HG03457 (cell line): ENCODE measurements around the gene PLXNA4.

Source experiments
- ATAC-seq: cut with Tn5 transposase; IDR thresholded peaks from one replicate; pipeline ENCODE4 v1.9.1; 2021; ENCODE audit warnings: moderate number of reproducible peaks; ENCODE audit not compliant: unreplicated experiment

PLXNA4 gene

DNA sequence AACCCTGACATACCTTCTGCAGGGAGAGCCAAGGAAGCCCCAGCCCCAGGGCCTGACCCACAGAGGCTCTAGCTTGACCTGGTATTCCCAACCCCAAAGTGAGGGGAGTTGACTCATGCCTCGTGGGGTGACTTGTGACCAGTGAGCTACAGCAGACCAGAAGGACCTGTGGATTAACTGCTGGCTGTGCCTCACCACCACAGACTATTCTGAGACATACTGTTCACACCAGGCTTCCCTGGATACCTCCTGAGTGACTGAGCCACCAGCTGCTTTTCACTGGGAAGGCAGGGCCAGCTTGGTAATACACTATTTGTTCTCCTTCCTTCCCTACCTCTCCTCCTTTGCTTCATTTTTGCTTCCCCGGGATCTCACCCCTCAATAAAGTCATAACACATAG lies 7.3 kb downstream of the PLXNA4 start:
- ATAC-seq: no peak

DNA sequence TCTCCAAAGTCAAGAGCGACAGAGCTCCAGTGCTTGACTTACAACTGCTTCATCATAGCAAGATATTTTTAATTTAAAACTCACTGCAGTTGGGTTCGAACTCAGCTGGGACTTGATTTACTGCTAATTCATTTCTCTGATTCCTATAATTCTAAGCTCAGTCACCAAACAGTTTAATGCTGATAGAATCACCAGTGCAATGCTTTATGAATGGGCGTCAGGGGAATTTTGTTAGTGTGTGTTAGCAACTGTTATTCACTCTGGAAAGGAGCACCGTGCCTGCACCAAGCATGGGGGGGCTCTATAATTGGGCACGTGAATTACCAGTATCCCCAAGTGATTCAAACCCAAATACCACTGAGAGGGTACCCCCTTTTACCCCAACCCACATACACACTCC lies 10.4 kb downstream of the PLXNA4 start:
- no peak for ATAC-seq

DNA sequence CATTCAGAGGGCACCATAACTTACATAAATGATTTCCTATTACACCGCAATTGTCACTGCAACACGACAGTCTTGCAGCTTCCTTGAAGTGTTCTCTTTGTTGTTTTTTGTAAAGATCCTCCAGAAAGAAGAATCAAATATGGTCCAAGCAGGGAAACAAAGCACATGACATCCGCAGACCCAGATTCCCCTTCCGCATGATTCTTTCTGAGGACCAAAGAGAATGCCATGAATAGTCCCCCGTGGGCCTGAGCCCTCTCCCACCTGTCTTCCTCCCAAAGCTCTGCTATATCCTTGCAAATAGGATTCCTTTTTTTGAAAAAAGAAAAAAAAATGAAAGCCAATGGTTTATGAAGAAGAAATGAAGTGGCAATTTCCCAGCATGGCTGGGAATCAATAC lies 10.8 kb downstream of the PLXNA4 start:
- no peak for ATAC-seq

DNA sequence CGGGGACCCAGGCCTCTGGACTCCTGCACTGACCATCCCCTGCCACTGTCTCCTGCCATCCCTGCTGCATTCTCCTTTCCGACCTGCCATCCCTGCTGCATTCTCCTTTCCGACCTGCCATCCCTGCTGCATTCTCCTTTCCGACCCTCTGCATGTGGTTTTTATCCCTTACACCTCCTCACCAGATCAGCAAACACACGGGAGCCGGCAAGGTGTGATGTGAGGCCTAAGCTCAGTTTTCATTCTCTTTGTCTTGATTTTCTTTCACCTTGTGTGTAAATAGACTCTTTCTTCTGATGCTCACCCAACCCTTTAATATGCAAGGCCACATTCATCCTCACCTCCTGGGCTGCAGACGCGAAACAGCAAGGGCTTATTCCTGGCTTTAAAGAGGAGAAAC lies 11.4 kb downstream of the PLXNA4 start:
- ATAC-seq: no peak

DNA sequence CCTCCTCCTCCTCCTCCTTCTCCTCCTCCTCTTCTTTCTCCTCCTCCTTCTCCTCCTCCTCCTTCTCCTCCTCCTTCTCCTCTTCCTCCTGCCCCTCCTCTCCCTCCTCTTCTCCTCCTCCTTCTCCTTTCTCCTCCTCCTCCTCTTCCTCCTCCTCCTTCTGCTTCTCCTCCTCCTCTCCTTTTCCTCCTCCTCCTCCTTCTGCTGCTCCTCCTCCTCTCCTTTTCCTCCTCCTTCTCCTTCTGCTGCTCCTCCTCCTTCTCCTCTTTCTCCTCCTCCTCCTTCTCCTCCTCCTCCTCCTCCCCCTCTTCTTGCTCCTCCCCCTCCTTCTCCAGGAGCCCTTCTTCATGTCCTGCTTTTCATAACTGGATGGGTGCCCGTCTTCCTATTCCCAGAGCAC lies 12.2 kb downstream of the PLXNA4 start:
- ATAC-seq: no peak

DNA sequence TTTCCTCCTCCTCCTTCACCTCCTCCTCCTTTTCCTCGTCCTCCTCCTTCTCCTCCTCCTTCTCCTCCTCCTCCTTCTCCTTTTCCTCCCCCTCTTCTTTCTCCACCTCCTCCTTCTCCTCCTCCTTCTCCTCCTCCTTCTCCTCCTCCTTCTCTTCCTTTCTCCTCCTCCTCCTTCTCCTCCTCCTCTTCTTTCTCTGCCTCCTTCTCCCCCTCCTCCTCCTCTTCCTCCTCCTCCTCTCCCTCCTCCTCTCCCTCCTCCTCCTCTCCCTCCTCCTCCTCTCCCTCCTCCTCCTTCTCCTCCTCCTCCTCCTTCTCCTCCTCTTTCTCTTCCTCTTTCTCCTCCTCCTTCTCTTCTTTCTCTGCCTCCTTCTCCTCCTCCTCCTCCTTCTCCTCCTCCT lies 13.6 kb downstream of the PLXNA4 start:
- no peak for ATAC-seq

DNA sequence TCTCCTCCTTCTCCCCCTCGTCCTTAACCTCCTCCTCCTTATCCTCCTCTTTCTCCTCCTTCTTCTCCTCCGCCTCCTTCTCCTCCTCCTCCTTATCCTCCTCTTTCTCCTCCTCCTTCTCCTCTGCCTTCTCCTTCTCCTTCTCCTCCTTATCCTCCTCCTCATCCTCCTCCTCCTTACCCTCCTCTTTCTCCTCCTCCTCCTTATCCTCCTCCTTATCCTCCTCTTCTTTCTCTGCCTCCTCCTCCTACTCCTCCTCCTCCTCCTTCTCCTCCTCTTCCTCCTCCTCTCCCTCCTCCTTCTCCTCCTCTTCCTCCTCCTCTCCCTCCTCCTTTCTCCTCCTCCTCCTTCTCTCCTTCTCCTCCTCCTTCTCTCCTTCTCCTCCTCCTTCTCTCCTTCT lies 14.5 kb downstream of the PLXNA4 start:
- no peak for ATAC-seq

DNA sequence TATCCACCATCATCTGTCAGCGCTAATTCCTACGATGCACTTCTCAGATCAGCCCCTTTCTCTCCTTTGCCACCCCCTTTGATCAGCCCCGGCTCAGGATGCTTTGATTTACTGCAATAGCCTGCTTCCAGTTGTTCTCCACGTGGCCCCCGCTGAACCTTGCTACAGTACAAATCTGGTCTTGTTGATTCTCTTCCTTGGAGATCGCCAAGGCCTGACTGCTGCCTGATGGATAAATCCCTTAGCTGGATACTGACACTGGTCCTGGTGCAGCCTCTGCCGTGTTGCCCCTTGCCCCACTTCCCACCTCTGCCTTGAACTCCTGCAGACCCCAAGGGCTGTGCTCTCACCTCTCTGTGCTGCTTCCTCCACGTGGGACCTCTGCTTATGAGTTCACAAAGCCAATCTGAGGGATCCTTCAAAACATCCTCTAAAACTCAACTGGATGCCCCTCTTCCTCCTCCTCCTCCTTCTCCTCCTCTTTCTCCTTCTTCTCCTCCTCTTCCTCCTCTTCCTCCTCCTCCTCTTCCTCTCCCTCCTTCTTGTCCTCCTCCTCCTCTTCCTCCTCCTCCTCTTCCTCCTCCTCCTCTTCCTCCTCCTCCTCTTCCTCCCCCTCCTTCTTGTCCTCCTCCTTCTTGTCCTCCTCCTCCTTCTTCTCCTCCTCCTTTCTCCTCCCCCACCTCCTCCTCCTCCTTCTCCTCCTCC lies 15.3 kb downstream of the PLXNA4 start:
- ATAC-seq: no peak

DNA sequence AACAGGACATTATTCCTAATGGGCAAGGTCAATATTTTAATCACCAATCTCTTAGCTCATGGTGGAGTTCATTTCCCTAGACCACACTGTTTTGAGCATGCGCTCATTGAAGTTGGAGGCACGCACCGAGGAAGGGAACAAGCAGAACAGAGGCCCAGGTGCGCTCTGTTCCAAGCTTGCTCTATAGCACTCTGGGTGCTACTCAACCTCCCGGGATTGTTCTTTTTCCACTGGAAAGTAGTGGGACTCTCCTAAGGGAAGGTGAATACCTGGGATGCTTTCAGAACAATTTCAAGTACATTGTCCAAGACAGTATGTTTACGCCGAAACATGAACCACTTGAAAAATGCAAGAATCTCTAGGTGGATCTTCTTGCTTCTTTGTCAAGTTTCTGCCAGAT lies 16.2 kb downstream of the PLXNA4 start:
- no peak for ATAC-seq

DNA sequence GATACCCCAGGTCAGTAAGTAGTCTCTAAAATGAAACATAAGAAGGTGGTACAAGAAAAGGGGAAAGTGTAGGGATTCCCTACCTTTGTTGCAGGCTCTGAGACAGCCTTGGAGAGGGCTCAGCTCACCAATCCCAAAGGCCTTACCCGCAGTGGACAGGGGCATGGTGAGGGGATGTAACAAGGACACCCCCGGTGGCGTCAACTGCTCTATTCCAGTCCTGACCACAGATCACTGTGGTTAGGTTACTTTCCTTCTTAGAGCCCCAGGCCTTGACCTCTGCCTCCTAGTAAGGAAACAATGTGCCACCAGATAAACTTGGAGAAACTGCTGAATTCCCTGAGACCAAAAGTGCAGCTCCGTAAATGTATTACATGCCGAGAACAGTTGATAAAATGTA lies 17.5 kb downstream of the PLXNA4 start:
- ATAC-seq: no peak

DNA sequence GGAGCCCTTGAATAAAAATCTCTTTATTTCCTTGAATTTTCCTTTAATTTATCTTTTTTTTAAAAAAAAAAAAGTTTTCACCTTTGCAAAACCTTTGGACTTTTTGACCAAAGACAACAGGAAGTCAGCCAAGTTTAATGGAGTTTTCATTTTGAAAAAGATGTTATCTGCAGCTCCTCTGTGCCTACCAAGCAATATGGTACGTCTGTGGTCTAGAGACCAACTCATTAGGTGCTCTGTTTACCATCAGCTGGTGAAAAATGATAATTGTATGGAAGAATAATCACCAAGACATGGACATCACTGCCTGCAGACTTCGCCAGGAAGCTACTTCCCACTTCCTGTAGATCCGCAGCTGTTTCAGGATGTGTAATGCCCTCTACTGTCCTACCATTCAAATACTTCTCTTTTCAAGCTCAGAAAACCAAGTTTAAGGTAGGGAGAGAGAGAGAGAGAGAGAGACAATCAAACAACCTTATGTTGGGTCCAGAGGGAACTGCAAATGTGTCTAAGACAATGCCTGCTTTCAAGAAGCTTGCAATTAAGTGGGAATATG lies 18.7 kb downstream of the PLXNA4 start:
- ATAC-seq: no peak

DNA sequence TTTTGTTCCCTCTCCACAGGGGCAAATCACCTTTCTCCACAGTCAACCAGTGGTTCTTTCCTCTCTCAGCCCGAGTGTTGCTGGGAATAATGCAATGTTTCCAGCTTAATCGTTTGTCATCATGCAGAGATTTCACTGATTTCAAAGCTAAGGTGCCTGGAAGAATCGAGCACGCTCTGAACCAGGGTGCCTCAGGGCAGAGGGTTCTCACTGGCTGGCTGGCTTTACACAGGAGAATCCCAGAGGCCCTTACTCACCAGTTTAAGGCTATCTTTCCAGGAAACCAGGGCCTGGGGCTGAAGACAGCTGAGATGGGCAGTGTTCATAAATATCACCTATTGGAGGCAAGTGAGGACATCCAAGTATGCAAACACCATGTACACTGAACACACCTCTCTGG lies 21.8 kb downstream of the PLXNA4 start:
- no peak for ATAC-seq

DNA sequence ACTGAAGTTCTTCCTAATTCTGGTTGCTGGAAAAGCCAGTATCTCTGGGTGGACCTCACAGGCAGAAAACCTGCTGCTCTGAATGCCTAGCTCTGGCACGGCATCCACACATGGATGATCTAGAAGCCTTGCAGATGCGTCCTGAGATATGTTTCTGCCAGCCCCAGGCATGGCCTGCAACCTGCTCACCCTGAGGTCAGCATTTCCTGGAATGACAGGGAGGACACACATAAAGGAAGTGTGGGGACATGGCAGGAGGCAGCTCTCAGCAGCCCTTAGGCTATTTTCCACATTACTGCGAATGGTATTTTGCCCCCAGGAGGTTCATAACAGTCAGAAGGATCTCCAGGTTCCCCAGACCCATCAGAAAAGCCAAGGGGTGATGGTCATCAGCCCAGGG lies 23.2 kb downstream of the PLXNA4 start:
- no peak for ATAC-seq

DNA sequence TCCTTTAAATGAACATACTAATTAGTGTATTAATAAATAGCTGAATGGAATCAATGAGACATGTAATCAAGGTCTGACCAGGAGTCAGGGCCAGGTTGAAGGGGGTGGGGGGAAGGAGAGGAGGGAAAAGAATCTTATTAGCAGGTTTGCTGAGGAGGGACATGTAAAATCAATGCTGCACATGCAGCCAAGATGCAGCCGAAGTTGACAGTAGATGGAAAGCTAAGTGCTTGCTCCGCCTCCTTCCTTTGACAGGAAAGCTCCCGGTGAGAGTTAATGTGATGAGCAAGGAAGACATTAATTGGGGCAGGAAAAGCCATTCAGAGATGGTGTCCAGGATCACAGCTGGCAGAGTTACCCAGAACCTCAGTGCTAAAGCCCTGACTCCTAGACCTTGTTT lies 24.4 kb downstream of the PLXNA4 start:
- ATAC-seq: no peak

DNA sequence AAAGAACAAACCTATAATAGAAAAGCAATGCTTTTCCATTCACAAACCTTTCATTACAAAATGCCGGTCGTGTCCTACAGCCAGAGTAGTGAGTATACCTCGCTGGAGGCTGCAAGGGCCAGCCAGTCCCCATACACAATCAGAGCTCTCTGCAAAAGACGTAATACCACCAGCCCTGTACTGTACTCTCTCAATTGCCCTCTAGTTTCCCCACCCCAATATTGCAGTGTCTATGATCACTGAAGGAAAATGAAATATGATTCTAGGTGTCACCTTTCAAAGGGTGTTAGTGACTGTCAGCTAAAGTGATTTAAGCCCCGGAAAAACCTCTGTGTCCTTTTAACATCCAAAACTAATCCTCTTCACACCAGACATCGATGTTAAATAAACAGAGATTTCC lies 24.8 kb downstream of the PLXNA4 start:
- ATAC-seq: no peak

DNA sequence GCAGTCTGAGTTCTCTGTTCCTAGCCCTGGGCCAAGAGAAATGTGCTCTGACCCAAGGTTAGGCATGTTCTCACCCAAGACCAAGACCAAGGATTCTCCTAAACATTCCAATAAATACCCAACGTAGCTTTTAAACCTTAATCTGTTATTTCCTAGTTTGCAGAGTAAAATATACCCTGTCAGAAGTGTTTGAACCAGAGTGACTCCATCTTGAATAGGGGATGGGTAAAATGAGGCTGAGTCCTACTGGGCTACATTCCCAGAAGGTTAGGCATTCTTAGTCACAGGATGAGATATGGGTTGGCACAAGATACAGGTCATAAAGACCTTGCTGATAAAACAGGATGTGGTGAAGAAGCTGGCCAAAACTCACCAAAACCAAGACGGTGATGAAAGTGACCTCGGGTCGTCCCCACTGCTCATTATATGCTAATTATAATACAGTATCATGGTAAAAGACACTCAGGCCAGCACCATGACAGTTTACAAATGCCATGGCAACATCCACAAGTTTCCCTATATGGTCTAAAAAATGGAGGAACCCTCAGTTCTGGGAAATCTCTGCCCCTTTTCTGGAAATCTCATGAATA lies 27.7 kb downstream of the PLXNA4 start:
- no peak for ATAC-seq

DNA sequence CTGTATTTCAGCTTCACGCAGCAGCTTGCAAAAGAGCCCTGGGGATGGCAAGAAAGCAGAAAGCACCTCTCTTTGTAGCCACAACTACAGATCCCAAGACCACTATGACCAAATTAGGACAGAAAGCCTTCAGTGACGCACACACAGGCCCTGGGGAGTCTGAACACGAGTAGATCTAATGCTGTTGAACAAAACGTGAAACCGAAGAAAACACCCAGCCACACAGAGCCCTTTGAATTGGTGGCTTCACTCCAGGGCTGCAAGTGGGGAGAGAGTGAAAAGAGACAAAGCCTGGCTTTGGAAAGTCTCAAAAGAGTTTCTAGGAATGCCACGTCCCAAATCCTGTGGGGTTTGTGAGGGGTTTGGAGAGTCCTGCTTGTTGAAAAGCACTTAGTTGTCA lies 28.4 kb downstream of the PLXNA4 start:
- no peak for ATAC-seq

DNA sequence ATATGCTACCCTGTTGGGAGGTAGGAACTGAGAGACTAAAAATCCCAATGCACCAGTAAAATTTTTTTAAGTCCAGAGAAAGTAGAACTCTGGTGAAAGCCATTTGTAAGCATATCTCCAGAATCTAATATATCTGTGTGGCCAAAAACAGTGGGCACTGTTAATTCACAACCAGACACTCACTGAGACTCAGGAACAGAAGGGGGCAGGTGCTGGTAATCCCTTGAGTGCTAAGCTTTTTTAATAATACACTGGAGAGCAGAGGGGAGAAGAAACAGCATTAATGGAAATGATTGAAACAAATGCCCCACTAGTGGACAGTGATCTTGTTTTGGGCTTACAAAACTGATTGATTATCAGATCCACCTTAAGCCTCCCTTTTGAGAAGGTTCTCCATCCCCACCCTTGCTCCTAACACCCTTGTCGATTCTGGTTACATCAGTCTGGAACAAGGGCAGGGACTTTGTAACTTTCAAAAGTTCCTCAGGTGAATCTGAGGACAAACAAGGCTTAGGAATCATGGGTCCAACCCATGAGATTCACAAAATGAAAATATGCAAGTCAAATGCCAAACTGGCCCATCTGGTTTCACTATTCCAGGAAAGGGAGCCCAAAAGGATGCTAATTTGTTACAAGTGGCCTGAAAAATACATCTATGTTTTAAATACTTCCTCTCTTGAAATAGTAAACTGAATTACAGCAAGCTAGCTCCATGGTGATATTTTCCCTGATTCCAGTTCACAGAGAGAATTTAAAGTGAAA lies 29.7 kb downstream of the PLXNA4 start:
- no peak for ATAC-seq

DNA sequence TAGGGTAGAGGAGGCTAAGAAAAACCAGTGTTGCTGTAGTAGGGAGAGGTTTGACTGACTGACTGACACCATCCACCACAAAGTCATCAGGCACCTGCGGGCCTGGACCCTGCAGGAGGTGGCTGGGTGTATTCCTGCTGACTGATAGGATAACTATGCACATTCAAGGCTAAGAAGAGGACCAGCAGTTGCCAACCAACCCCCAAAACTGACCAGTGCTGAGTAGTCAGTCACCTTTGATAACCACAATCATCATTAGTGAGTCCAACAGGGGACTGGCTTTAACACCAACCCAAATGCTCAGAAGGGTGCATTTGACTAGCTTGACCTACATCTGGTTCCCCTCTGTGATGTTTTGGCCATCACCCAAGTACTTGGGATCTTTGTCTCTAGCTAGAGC lies 30.5 kb downstream of the PLXNA4 start:
- ATAC-seq: no peak

DNA sequence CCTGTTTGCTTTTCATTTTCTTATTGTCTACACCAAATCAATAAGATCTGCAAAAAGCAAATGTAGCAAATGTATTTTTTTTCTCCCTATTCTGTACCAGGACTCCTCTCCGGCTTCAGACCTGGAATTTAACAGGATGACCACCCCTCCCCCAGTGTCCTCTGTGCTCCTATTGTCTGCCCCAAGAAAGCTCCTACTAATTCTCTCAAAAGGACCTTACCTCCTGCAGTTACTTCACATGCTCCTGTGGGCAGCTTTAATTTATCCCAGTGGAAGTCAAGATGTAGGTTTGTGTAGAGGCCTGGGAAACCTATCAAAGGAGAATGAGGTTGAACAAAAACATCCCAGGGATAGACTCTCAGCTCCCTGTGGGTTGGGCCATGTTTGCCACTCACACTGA lies 31.3 kb downstream of the PLXNA4 start:
- no peak for ATAC-seq

DNA sequence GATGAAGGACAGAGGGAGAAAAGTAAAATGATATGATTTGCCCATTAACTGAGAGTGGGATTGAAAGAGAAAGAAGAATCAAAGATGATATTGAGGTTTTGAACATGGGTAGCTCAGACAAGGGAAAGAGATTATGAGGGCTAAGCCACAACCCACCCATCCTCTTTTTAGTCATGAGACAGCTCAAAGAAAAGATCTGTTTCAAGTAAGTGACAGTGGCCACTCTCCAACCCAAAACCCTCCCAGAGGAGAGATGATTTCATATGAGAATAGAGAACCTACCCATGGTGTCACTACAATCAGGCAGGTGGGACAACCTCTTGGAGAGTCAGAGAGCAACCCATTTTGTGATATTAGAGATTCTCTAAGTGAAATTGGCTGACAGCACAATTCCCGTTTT lies 32.2 kb downstream of the PLXNA4 start:
- ATAC-seq: no peak

DNA sequence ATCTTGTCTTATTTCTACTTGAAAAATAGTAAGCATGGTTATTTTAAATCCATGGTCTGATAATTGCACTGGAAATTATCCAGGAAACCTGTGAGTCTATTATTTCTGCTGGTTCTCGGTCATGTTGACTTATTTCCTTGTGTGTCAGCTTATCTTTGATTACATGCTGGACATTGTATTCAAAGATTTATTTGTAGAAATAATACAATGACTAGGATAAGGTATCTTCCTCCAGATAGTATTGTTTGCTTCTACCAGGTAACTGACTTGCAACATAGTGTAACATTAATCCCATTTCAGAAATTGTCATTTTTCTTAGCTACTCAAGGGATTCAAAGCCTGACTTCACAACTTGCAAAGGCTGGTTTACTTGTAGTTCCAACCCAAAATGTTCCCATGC lies 33.4 kb downstream of the PLXNA4 start:
- ATAC-seq: no peak
